ENCODE measurements around the gene SLC25A15. TPM values are rescaled to one million over a fixed set of nuclear protein-coding genes. Genes with fewer than 3 reads are reported as not detected.

The SLC25A15 gene
- total RNA-seq, 1 experiment from 2014 or later: 22.0 TPM

DNA sequence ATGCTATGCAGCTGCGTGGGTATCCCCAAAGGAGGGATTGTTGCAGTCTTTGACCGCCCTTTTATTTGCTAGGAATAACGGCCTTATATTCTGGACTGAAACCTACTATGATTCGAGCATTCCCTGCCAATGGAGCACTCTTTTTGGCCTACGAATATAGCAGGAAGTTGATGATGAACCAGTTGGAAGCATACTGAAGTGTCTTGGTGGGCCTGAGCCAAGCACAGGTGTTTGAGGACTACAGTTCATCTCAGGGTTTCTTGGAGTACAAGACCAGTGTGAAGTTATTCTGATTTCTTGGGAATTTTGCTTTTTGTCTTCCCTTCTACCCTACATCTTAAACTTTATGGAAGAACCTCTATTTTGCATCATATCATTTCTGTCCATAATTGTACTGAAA is 20.1 kb downstream of the SLC25A15 start:
- Histone ChIP-seq H3K36me3 (ENCODE audit: low read depth, low read length) (no peaks in the 10 kb centered on the region), H2AFZ (ENCODE audit: low read length) (no peak overlapping the region), H3K27me3 (ENCODE audit: low read length) (no peaks in the 10 kb centered on the region), H3K9ac (ENCODE audit: low read length) (no peak overlapping the region), H3K4me3 (ENCODE audit: low read length) (no peak overlapping the region), H3K9me2 (replicated peaks; ENCODE audit: low read length) (no peaks in the 10 kb centered on the region), H3K4me1 (ENCODE audit: insufficient read depth, low read length) (peaks cover 3% of the 10 kb centered on the region; the same call in 1 of the 2 replicates), H3F3A (ENCODE audit: low read length, unreplicated experiment) (no peaks in the 10 kb centered on the region), H4K20me1 (ENCODE audit: low read length) (no peaks in the 10 kb centered on the region), H3K9me3 (ENCODE audit: low read length) (no peaks in the 10 kb centered on the region), H3K27ac (ENCODE audit: low read length) (no peak overlapping the region), H3K79me2 (ENCODE audit: low read length) (no peaks in the 10 kb centered on the region), H3K4me2 (ENCODE audit: low read length) (no peak overlapping the region)
- DNase-seq (no peak), ATAC-seq (no peak)
- no TSS peak for BruUV-seq (replicated peaks)
- intact Hi-C loops (cut with micrococcal nuclease): no loop called here
- POLR2A ChIA-PET (ENCODE audit: unreplicated experiment): no interaction called here
- CTCF ChIA-PET: no interaction called here
- TF ChIP-seq EZH2phosphoT487 (IDR thresholded peaks at IDR 0.05; ENCODE audit: borderline replicate concordance, low read length) (no peak), EZH2 (IDR thresholded peaks at IDR 0.05; ENCODE audit: low read length, unreplicated experiment) (no peak)
- TF ChIP-seq, protein P1, sequence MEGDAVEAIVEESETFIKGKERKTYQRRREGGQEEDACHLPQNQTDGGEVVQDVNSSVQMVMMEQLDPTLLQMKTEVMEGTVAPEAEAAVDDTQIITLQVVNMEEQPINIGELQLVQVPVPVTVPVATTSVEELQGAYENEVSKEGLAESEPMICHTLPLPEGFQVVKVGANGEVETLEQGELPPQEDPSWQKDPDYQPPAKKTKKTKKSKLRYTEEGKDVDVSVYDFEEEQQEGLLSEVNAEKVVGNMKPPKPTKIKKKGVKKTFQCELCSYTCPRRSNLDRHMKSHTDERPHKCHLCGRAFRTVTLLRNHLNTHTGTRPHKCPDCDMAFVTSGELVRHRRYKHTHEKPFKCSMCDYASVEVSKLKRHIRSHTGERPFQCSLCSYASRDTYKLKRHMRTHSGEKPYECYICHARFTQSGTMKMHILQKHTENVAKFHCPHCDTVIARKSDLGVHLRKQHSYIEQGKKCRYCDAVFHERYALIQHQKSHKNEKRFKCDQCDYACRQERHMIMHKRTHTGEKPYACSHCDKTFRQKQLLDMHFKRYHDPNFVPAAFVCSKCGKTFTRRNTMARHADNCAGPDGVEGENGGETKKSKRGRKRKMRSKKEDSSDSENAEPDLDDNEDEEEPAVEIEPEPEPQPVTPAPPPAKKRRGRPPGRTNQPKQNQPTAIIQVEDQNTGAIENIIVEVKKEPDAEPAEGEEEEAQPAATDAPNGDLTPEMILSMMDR (conservative IDR thresholded peaks at IDR 0.05; ENCODE audit: low read depth, low read length): no peak

DNA sequence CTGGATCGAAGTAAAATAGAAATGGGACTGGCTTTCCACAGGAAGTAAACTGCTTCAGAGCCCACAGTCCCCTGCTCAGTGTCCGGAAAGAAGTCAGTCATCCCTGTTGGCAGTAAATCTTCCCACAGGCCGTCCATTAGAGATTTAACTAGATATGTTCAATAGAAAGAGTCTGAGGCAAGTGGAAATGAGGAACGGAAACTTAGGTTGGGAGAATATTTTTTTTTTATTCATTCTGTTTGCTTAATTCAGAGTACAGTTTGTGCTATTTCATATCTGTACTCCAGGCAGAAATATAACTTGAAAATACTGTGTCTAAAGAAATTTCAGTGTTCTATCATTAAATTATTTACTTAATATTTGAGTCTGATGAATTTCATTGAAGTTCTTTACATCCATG is 22.7 kb downstream of the SLC25A15 start:
- ChIA-PET CTCF (no interaction called here), POLR2A (ENCODE audit: unreplicated experiment) (no interaction called here)

More for the DNA sequence above, 22.7 kb downstream of the SLC25A15 start:
- intact Hi-C loops (cut with micrococcal nuclease): no loop called here
- Histone ChIP-seq H4K20me1 (ENCODE audit: low read length) (no peaks in the 10 kb centered on the region), H3K36me3 (ENCODE audit: low read depth, low read length) (no peaks in the 10 kb centered on the region), H3K9me2 (replicated peaks; ENCODE audit: low read length) (no peaks in the 10 kb centered on the region), H3K27me3 (ENCODE audit: low read length) (no peaks in the 10 kb centered on the region), H3K27ac (ENCODE audit: low read length) (0 out of 2 replicates have a peak overlapping the region, but pooled peaks have one; percentile 1), H3K4me2 (ENCODE audit: low read length) (no peak overlapping the region), H3K9me3 (ENCODE audit: low read length) (no peaks in the 10 kb centered on the region), H3K4me1 (ENCODE audit: insufficient read depth, low read length) (peaks cover 3% of the 10 kb centered on the region; the same call in 1 of the 2 replicates), H3F3A (ENCODE audit: low read length, unreplicated experiment) (no peaks in the 10 kb centered on the region), H3K79me2 (ENCODE audit: low read length) (no peaks in the 10 kb centered on the region), H3K4me3 (ENCODE audit: low read length) (no peak overlapping the region), H2AFZ (ENCODE audit: low read length) (no peak overlapping the region), H3K9ac (ENCODE audit: low read length) (no peak overlapping the region)
- no peak for DNase-seq
- BruUV-seq (replicated peaks): no TSS peak
- no peak for TF ChIP-seq EZH2 (IDR thresholded peaks at IDR 0.05; ENCODE audit: low read length, unreplicated experiment)
- TF ChIP-seq EZH2phosphoT487 (IDR thresholded peaks at IDR 0.05; ENCODE audit: borderline replicate concordance, low read length): no peak
- TF ChIP-seq, protein P1 (conservative IDR thresholded peaks at IDR 0.05; ENCODE audit: low read depth, low read length): no peak
- no peak for ATAC-seq
